Epidermal melanocyte (primary cell): ENCODE measurements around the gene B9D1.

Experiments used
- DNase-seq: peaks from one replicate; pipeline ENCODE4 v3.0.0; 2011; ENCODE audit warnings: low spot score; ENCODE audit not compliant: insufficient read length

B9D1 gene

DNA sequence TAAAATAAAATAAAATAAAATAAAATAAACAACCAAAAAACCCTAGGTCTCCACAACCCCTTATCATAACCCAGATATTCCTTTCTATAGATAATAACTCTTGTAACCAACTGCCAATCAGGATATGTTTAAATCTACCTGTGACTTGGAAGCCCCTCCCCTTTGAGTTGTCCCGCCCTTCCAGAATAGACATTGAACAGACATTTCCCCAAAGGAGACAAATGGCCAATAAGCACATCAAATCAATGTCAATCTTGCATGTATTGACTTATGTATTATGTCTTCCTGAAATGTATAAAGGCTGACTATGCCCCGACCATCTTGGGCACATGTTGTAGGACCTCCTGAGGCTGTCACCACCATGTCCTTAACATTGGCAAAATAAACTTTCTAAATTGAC, 14.3 kb upstream of the B9D1 start:
- no peak for DNase-seq

DNA sequence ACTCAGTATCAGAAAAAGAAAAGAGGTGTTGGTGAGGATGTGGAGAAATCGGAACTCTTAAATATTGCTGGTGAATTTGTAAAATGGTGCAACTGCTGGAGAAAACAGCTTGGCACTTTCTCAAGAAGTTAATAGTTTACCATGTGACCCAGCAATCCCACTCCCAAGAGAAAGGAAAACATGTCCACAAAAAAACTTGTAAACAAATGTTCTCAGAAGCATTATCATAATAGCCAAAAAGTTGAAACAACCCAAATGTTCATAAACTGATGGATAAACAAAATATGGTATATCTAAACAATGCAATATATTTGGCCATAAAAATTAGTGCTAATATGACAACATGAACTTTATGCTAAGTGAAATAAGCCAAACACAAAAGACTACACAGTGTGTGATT, 13.2 kb upstream of the B9D1 start:
- DNase-seq = no peak

DNA sequence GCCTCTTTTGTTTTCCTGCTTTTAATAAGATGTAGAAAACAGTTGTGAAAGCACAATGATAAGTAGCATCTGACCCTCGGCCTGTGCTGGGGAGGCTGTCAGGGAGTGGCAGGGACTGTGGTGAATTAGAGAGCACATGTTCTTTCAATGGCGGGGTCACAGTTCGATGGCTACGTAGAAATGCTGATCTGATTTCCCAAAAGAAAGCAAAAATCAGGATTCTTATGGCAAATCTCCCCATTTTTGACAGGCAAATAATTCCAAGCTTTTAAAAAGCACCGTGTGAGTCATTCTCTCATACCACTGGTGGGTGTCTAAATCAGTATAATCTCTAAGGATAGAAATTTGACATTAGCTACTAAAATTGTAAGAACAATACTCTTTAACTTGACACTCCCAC, 11.6 kb upstream of the B9D1 start:
- no peak for DNase-seq

DNA sequence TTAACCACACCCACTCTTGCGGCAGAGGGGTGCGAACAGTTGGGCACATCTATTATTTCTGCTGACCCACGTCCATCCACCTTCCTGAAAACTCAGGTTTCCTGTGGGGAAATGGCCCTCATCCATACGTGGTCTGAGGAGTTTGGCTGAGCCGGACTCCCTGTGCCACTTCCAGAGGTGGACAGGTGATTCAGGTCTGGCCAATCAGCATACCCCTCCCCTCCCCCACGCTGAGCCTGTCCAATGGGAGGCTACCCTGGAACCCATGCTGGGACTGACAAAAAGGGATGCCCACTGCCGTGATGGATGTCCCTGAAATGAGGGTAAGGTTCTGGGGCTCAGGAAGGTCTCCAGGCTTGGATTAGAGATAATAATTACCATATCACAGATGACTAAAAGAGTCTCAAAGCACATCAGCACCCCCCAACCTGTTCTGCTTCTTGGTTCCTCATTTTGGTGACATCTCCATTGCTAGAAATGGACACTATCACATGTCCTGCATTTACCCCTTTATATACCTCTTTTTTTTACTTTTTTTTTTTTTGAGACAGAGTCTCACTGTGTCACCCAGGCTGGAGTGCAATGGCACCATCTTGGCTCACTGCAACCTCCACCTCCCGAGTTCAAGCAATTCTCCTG, 10.5 kb upstream of the B9D1 start:
- no peak for DNase-seq

DNA sequence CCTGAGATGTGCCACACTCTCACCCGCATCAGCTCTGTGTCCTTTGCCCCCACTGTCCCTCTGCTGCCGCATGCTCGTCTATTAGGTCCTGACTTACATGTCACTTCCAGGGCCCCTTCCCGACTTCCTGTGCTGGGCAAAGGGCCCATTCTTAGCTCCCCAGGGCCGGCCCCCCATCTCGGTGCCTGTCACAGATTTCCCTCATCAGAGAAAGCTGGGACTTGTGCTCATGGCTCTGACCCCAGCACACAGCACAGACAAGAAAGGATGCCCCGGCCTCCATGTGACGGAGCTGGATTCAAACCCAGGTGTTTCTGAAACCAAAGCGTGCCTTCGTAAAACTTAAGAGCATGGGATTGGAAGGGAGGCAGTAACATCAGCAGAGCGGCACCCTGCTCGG, 9.9 kb upstream of the B9D1 start:
- no peak for DNase-seq

DNA sequence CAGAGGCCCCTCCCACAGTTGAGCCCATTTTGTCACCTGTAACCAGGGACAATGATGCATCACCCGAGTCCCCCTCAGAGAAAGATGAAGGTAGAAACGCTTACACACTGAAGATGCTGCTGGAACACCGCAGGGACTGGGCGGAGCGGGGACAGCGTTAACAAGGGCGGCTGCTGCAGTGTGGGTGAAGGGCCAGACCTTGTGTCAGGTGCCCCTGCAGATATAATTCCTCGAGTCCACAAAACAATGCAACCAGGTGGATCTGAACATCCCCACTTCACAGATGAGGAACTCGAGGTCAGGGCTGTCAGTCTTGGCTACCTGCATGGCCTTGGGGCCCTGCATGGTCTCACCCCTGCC, 9.5 kb upstream of the B9D1 start:
- DNase-seq = no peak

DNA sequence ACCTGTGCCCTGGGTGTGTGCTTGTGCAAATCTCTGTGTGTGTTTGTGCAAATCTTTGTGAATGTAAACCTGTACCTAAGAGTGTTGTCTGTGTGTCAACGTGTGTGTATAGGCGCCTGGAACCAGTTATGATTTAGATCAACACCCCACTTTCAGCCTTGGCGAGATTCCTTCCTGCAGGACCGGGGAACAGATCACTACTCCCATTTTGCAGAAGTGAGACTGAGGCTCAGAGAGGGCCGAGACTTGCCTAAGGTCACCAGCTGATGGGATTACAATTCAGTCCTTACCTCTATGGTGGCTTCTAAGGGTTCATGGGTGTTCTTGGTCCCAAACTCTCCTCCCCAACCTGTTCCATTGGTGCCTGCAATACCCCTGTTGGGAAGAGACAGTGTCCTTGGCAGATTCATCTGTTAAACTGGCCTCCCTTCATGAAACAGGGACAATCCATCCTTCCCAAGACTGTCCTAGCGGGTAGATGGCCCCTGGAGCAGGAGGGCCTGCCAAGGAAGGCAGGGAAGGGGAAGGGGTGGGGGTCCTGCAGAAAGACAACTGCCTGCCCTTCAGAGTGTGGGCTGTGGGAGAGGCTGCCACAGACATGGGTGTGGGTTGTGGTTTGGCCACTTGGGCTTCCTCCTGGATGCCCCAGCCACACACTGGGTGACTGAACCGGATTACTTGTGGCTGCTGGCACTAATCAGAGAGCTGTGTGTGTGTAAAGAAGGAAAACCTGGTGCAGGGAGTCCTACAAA, 8.9 kb upstream of the B9D1 start:
- DNase-seq = no peak

DNA sequence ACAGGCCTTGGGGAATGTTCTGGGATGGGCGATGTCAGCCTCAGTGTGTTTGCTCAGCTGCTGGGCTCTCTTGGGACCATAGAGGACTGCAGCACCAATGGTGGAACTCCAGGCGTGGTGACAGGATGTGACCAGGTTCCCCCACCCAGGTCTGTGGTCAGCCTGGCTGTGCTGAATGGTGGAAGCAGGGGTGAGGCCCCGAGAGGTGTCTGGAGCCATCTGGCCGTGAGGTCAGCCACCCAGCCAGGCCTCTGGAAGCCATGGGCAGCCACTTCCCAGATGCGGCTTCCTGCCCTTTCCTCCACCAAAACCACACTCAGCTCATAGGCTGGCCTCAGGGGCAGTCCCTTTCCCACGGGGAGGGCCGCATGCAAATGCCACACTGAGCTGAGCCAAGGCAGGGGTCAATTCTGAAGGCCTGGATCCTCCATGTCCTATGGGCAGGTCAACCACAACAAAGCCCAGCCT, 8.0 kb upstream of the B9D1 start:
- DNase-seq = no peak

DNA sequence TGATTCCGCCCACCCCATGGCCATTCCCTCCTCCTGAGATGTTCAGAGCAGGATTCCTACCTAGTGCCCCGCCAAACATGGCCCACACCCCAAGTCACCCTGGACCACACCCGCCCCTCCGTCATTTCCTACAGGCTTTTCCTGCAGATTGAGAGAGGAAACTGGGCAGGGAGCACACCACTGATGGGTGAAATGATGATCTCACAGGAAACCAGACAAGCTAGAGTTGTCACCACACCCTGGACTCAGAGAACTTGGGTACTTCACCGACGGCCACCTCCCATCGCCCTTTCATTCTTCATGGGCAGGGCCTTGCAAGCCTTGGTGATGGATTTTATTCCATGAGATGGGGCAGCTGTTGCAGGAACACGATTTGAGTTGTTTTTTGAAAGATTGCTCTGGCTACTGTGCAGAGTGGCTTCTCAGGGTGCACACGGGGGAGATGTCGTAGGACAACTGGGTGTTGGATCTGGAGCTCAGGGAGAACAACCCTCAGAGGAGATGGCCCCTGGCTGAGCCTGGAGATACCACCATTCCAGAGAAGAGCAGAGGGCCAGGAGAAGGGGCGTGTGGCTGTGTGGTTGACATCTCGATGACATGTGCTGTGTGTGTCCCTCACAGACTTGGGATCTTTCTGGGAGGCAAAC, 7.4 kb upstream of the B9D1 start:
- no peak for DNase-seq

DNA sequence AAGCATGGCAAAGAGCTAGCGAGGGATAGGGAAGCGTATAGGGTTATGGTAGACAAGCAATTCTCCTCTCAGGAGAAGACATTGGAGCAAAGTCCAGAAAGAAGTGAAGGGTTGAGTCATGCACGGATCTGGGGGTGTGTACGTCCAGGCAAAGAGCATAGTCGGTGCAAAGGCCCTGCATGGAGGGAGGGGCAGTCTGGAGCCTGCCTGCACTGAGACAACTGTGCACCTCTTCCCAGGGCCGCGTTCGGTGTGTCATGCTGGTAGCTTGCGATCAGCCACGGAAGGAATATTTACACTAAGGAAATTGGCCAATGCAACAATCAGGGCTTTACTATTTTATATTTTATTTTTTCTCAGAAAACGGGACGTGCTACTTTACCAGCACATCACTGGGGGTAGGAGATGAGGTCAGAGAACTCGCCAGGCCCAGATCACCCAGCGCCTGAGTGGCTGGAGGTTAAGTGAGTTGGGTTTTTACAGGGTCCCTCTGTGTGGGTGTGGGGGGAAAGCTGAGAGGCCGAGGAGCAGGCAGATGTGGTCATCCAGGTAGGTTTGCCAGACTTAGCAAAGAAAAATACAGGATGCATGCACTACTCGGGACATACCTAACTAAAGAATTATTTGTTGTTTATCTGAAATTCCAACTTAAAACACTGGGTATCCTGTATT, 6.7 kb upstream of the B9D1 start:
- no peak for DNase-seq

DNA sequence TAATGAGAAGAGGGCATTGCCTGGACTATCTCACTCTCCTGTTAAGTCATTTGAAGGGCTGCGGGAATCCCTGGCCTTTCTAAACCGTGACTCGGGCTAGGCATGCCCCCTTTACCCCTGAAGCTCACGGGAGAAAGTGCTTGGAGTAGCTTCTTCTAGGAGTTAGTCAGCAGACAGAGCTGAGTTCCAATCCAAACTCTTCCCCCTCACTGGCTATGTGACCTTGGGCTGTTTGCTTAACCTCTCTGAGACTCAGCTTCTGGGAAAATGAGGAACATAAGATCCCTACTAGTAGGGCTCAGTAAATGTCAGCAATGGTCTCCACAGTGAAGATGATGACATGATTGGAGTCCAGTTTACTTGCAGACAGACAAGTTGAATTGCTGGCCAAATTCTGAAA, 5.7 kb upstream of the B9D1 start:
- no peak for DNase-seq

DNA sequence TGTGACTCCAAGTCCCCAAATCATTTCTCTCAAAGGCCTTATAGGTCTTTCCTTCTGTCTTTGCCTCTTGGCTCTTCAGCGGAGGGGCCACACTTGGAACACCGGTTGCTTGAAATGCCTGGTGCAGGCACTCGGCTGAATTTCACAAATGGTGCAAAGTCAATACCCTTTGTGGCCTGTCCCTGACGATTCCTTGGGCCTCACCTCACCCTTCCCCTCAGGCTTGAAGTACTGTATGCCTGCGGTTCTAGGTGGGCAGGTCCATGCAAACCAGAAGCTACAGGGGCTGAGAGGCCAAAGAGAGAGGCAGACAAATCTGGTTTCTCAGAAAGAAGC, 4.1 kb upstream of the B9D1 start:
- no peak for DNase-seq

DNA sequence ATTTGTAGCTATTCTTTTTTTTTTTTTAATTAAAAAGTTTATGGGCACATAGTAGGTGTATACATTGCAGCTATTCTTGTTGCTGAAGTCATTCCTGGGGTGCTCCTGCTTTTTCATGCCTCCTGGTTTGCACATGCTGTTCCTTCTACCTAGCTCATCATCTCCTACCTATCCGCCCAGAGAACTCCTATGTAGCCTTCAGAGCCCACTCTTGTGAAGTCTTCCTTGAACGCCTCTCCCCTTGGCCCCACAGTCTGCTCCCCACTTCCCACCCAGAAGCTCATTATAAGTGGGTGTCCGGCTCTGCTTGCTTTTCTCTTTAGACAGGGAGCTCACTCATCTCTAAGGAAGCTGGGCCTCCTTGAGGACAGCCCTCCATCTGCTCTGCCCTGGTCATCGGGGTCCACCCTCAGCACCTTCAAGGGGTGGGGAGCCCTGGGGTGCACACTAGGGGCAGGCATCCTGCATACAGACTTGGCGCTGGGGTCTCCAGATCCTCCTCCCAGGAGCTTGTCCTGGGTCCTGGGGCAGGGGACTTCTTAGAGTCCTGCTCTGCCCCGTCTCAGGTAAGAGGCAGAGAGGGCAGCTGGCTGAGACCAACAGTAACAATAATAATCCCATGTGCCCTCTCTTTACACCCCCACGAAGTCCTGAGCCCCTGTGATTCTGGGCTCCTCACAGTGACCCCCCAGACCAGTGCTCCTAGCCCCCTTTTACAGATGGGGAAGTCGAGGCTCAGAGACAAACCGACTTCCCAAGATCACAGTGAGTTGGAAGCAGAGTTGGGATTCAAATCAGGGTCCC, 3.5 kb upstream of the B9D1 start:
- no peak for DNase-seq

DNA sequence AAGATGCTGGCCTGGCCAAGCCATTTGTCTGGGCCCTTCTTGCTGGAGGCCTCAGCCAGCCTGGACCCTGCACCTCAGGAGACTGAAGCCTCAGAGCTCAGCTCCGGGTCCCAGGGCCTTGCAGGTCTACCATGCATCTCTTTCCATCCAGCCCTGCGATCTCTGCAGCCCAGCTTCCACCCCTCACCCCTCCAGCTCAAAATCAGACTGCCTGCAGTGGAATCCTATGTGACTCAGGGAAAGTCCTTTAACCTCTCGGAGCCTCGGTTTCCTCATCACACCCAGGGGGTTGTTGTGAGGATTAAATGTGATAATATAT, 2.9 kb upstream of the B9D1 start:
- no peak for DNase-seq

DNA sequence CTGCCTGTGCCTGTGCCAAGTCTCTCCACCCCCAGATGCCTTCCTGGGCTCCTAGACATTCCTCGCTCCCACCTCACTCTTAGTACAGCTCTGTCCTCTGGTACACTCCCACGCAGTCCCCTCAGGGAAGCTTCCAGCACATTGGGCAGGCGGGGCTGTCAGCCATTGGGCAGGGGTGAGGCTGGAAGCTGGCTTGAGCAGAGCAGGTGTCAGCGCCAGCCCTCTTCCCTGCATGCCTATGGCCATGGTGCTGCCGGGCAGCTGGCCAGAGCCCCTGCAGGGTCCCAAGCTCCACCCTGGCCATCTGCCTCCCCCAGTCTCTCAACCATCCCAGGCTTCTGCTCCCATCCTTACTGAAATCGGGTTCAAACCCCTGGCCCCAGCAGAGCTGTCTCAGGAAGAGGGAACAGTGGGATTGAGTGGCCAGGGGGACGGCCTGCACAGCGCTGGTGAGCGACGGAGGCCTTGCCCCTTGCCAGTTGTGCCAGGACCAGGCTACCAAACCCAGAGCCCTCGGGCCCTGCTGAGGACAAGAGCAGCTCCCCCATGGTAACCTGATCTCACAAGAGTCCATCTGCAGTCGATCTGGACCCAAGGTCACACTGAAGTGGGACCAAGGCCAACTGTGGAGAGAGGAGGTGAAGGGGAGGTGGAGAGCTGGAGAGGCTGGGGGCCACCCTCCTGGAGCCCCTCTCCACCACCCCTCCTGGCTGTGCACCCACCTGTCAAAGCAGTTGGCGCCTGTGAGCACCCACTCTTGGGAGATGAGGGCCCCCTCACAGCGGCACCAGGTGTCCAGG, 2.4 kb upstream of the B9D1 start:
- DNase-seq = no peak

DNA sequence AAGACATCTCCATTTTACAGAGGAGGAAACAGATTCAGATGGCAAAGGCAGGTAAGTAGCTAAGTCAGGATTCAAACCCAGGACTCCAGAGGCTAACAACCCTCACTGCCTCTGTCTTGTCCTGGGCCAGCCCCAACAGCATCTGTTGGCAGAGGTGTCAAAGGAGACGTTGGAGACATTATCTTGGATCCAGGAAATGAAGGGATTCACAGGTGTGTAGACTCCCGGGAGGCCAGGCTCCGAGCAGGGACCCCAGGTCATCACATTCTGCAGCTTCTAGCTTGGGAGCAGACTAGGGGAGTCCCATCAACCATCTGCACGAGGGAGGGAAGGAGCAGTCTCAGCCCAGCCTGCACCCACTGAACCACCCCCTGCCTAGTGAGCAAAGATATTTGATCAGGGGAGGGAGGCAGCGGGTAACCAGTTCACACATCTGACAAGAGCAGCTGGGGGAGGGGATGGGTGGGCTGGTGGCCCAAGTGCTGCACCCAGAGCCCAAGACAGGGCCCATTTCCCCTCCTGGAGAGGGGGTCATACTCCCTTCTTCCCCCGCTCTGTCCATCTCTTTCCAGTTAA, 1.0 kb upstream of the B9D1 start:
- no peak for DNase-seq

DNA sequence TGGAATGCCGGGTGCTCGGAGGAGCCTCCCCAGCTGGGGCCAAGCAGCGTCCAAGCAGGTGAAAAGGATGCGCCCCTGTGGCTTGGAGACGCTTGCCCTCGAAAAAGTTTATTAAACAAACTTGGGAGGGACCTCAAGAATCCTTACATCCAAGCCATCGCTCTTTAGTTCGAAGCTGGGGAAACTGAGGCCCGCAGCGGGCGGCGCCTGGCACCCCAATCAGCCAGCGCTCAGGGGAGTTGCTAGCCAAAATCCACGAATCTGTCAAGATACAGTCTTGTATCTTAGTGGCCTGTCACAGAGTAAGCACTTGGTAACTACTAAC, 553 bp upstream of the B9D1 start:
- DNase-seq = no peak

DNA sequence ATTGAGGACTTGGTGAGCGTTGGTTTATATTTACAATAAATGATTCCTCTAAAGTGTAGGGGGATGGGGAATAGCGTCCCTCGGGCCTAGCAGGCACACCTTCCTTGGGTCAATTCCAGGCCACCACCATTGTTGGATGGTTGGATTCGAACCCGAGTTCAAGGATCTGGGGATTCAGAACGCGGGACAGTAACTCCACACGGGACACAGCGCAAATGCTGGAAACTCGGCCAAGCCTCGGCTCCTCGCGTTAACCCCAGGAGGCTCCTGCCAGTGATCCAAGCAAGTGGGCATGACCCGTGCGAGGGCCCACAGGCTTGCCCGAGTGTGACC, 613 bp downstream of the B9D1 start:
- DNase-seq = no peak

DNA sequence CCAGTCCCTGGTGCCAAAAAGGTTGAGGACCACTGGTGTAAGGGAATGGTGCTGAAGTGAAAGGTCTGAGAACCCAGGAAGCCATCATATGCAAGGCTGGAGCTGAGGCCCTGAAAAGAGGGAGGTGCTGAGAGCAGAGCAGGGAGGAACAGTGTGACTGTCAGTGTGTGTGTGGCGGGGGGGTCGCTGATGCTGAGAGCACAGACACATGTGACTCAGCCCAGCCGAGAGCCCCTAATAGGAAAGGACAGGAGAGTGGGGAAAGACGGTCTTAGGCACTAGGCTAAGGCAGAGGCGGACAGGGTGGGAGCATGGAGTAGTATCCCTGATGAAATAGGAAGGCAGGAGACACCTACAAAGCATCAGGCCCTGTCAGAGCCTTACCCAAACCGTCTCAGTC, 1.2 kb downstream of the B9D1 start:
- no peak for DNase-seq

DNA sequence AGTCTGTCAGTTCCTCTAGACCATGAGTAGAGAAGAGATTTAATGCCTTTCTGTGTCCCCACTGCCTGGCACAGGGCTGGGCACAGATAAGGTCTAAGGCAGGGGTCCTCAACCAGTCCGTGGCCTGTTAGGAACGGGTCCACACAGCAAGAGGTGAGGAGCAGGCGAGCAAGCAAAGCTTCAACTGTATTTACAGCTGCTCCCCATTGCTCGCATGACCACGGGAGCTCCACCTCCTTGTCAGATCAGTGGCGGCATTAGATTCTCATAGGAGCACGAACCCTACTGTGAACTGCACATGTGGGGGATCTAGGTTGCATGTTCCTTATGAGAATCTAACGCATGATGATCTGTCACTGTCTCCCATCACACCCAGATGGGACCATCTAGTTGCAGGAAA, 1.8 kb downstream of the B9D1 start:
- no peak for DNase-seq

DNA sequence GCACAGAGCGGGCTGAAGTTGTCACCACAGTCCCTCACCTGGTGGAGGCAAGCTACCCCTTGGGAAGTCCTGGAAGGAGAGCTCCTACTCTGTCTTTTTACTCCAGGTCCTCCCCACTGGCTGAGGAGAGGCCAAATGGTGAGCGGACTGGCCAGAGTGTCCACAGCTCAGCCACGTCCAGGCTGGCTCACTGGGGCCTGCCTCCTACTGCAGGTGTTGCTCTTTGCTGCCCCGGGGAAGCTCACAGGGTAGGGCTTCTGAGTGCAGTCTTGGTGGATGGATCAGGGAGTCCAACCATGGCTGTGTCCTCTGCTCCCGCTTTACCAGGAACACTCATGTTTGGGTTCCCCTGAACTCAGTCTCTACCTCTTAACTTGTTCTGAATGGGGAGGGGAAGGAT, 2.7 kb downstream of the B9D1 start:
- no peak for DNase-seq
